Forelimb muscle (tissue), 1 donor: ENCODE measurements around the gene GPRIN2. TPM values are rescaled to one million over a fixed set of nuclear protein-coding genes. Genes with fewer than 3 reads are reported as not detected.
"Not testable (repeated sequence)": the region's sequence is repeated elsewhere in the genome, so short reads cannot be mapped to it uniquely, and the experiment has no call there.

ENCODE experiments used
- DNase-seq: peaks from one replicate; pipeline ENCODE4 v3.0.0-alpha.2; 2013; ENCODE audit warnings: low read depth
- polyA plus RNA-seq: library from polyadenylated mRNA; unstranded; fragments of 120-200 nt; gene quantifications from one replicate; pipeline ENCODE4 v1.2.1, GENCODE V29; 2013; ENCODE audit not compliant: insufficient read length

GPRIN2 gene
- polyA plus RNA-seq, 1 donor: 0.24 TPM

DNA sequence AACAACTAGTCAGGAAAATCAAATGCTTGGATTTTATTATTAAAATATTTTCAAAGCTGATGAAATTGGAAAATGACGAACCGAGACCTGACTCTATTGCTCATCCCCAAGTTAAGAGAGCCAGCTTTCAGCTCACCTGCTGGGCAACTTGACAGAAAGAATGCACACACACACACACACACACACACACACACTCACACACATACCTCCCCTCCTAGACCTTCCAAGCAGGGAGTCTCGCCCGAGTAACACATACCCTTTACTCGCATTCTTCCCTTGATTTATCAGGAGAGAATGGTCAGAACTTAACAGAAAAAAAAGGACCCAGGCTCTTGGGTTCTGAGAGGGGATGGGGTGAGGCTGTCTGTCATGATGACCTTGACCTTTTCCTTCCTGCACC, 19.1 kb downstream of the GPRIN2 start:
- DNase-seq: no peak

DNA sequence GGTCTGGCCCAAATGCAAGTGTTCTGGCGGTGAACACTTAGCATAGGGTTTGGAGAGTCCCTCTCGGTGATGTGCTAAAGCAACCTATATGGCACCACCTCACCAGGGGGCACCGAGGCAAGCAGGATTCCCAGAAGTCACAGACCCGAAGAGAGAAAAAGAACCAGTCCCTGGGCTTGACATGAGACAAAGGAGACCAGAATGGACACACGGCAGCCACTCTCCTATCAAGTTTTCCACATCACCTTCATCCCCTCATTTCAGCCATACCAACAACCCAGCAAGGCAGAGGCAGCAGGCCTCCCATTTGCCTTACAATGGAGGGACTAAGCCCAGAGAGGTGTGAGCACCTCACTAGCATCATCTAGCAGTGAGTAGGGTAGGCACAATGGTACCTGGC, 19.7 kb downstream of the GPRIN2 start:
- no peak for DNase-seq

DNA sequence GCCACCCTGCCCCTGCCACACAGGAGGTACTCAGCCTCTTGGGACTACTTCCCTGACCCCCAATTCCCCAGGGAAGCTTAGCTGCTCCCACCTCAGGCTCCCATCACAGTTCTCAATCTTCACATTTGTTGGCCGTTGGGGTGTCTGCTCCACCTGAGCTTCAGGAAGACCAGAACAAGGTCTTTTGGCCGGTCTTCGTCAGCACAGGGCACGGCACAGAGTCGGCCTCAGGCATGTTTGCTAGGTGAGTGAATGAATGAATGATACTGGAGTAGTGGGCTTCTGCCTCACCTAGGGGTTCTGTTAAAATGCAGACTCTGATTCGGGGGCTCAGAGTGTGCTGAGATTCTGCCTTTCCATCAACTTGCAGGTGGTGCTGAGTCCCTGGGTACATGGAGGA, 20.3 kb downstream of the GPRIN2 start:
- no peak for DNase-seq

DNA sequence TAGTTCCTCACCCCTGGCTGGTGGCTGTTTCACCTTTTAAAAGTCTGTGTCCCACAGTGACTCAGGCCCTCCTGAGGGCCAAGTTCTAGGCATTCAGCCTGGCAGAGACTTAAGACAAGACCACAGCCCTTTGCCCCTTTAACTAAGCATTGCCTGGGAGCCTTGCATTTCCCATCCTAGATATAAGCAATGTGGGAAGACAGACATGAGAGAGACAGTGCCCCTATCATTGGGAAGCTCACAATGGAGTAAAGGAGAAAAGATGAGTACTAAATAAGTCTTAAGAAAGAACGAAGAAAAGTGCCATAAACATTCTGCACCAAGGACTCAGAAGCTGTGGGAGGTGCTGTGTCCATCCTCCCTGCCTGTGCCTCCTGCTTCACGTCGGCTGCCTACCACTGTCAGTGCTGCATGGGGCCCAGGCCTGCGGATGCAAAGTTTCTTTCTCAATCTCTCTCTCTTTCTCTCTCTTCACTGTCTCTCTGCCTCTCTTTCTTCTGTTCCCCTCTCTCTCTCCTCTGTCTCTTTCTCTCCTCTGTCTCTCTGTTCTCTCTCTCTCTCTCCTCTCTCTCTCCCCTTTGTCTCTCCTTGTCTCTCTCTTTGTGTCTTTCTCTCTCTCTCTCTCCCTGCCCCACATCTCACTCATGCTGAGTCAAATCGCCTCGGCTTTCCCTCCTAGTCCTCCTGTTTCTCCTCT, 21.5 kb downstream of the GPRIN2 start:
- no peak for DNase-seq

DNA sequence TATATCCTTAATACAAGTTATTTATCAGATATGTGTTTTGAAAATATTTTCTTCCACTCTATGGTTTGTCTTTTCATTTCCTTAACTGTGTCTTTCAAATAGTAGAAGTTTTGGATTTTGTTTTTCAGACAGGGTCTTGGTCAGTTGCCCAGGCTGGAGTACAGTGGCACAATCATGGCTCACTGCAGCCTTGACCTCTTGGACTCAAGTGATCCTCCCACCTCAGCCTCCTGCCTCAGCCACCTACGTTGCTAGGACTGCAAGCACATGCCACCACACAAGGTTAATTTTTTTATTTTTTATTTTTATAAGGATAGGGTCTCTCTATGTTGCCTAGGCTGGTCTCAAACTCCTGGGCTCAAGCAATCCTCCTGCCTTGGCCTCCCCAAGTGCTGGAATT, 24.2 kb downstream of the GPRIN2 start:
- DNase-seq: not testable (repeated sequence)

DNA sequence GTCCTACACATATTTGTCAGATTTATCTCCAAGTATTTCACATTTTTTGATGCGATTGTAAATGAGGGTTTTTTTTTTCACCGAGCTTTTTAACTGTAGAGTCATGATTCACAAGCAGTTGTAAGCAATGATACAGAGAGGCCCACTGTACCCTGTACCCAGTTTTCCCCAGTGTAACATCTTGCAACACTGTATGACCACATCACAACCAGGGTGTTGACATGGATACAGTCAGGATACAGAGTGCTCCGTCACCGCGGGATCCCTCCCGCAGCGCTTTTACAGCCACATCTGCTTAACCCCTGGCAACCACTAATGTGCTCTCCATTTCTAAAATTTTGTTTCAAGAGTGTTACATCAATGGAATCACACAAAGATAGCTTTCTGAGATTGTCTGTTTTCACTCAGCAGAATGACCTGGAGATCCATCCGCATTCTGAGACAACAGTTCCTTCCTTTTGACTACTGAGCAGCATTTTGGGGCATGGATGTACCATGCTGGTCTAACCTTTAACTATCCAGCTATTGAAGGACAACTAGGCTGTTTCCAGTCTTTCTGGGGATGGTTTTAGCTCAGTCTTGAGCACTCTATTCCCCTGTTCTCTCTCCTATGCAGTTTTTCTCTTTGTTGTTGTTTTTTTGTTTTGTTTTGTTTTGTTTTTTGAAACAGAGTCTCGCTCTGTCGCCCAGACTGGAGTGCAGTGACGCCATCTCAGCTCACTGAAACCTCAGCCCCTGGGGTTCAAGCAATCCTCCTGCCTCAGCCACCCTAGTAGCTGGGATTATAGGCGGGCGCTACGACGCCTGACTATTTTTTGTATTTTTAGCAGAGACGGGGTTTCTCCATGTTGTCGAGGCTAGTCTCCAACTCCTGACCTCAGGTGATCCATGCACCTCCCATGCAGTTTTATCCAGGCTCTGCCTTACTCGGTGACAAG, 25.9 kb downstream of the GPRIN2 start:
- DNase-seq: peak; percentile 49

DNA sequence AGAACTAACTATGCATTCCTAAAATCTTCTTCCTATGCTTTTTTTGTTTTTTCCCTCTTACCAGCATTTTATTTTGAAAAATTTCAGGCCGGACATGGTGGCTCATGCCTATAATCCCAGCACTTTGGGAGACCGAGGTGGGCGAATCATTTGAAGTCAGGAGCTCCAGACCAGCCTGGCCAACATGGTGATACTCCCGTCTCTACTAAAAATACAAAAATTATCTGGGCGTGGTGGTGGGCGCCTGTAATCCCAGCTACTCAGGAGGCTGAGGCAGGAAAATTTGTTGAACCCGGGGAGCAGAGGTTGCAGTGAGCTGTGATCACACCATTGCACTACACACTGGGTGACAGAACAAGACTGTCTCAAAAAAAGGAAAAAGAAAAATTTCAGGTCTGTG, 26.7 kb downstream of the GPRIN2 start:
- not testable (repeated sequence) for DNase-seq

DNA sequence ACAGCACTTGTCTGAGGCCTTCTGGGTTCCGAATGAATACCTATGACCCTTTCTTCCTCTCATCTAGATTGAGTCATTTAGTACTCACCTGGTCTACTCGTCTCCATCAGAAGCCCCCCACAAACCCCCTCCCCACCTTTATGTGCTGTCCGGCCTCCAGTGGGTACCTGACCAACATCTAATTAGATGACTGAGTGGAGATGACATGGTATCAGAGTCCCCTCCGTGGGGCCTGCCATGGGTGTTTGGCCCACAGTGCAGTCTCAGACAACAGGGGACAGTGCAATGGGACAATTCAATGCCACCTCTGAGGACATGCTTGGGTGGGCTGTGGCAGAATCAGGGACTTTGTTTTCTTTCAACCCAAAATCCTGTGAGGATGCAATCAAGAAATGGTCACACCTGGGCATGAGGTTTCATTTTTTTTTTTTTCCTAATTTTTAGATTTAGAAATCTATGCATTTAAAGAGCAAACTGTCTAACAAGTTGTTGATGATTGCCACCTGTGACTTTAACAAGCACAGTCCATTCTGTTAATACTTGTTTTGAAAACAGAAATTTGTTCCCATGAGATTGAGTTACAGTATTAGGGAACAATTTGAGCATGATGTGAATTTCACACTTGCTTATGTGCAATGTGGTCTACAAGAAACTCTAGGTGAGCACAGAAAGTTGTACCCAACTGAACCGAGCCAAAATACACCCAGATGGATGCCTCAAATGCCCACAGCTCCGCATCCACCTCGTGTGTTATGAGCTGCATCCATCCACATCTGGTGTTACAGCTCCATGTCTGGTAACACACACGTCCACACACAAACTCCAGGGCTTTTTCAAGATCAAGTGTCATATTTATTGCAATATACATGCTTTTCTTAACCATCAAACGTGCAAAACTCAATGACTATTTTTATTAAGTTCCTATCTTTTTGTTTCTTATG, 27.5 kb downstream of the GPRIN2 start:
- no peak for DNase-seq

DNA sequence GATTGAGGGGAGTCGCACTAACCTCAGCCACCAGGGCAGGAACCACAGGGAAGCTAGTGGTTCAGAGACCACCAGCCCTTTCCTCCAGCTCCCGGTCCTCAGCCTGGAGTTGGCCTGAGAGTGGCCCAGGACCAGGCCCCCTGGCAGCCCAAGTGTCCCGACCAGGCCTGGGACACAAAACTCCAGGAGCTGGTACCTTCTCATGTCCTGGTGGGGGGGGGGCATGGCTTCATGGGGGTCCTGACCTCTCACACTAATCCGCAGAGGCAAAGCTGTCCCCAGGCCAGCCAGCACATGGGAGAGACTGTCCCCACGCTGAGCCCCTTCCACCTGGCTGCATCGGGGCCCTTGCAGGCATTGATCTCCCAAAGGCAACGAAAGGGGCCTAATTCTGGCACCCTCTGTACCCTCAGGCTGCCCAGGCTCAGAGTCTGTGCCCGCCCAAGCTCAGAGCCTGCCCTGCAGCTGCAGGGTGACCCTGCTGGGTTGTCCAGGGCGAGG, 28.2 kb downstream of the GPRIN2 start:
- no peak for DNase-seq

DNA sequence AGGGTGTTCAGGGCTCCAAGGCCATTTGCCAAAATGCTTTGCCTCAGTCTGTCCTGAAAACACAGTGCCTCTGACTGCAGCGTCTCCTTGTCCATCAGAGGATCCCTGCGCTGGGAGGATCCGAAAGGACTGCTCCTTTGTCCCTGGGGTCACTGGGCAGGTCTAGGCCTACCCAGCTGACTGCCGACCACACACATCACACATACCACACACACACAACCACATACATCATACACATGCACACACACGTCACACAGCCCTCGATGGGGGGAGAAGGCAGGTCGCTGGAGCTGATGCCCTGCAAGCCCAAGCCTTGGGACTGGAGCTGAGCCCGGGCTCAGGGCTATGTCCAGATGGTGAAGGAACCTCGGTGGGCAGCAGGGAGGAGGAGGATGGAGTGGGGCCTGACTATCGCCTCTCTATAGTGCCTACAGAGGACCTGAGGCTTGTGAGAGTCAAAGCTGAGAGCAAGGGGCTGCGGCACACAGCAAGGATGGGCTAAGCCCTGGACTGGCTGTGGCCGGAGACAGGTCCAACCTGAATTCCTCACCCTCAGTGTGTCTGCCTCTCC, 29.1 kb downstream of the GPRIN2 start:
- DNase-seq: no peak

DNA sequence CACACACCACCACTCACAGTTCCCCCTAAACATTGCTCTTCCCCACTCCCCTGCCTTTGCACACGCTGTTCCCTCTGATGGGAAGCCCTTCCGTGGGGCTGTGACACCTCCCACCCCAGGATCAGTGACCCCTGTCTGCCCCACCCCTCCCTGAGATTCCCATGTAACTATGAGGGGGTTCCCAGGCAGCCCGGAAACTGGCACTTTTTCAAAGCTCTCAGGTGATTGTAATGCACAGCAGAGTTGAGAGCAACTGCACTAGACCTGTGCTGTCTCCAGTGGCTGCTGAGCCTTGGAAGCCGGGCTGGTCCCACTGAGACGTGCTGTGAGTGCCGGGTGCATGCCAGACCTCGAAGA, 29.8 kb downstream of the GPRIN2 start:
- no peak for DNase-seq

DNA sequence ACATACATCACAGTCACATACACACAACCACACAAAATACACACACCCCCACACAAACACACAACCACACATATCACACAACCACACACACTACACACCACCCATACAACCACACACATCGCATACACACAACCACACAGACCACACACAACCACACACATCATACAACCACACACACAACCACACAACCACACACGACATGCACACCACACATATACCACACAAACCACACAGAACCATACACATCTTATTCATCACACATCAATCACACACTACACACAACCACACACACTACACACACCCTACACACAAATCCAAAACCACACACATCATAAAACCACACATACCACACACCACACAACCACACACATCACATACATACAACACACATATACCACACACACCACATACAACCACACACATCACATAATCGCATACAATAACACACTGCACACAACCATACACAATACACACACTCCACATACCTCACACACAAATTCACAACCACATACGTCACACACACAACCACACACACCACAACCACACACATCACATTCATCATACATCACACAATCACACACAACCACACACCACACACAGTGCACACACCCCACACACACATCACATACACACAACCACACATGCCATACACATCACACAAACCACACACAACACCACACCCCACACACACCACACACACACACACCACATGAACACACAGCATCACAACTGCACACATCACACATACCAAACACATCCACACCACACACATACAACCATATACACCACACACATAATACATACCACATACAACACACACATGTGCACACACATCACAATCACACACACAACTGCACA, 30.4 kb downstream of the GPRIN2 start:
- no peak for DNase-seq

DNA sequence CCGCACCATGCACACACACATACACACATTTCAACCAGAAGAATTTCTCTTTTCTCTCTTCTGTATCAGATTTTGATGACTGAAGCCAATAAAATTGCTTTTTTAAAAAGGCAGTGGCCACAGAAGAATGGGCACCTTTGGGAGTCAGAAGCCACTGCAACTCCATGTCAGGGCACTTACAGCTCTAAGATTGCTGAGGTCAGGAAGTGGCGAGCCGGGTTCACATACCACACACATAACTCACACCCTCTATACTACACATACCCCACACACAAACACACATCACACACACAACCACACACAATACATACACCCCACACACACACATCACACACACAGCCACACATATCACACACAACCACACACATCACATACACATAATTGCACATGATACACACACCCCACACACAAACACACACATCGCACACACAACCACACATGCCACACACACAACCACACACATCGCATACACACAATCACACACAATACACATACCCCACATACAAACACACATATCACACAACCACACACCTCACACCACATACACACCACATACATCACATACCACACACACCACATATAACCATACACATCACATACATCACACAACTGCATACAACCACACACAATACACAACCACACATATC, 31.2 kb downstream of the GPRIN2 start:
- DNase-seq: no peak

DNA sequence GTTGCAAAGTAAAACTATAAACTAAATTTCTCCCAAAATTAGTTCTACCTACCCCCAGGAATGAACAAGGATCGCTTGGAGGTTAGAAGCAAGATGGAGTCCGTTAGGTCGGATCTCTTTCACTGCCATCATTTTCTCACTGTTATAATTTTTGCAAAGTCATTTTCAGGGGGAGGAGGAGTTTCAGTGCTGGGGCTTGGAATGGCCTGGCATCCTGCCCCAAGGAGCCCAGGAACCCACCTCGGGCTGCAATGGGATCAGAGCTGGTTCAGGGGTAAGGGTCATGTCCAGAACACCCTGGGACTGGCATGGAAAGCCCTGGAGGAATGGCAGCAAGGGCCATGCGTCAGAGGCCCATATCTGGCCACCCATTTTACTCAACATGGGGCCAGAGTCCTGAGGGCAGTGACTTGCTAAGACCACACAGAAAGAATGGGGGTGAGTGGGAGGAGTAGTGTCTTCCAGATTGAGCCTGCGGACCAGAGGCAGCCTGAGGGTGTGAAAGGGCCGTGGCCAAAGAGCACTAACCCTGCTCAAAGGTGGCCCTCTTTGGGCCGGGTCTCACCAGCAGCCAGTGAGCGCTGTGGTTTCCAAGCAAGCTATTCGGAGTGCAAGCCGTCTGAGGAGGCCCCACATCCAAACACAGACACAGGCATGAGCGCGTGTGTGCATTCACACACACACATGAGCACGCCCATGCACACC, 31.8 kb downstream of the GPRIN2 start:
- no peak for DNase-seq

DNA sequence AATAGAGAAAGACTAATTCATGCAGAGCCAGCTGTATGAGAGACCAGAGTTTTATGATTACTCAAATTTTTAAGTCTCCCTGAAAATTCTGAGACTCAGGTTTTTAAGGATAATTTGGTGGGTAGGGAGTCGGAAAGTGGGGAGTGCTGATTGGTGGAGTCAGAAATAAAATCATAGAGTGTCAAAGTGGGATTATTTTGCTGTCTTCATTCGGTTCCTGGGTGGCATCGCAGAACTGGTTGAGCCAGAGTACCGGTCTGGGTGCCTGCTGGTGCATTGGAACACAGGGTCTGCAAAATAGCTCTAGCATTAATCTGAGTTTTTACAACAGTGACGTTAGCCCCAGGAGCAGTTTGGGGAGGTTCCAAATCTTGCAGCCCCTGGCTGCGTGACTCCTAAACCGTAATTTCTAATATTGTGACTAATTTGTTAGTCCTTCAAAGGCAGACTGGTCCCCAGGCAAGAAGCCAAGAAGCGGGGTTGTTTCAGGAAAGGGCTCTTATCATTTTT, 32.4 kb downstream of the GPRIN2 start:
- no peak for DNase-seq

DNA sequence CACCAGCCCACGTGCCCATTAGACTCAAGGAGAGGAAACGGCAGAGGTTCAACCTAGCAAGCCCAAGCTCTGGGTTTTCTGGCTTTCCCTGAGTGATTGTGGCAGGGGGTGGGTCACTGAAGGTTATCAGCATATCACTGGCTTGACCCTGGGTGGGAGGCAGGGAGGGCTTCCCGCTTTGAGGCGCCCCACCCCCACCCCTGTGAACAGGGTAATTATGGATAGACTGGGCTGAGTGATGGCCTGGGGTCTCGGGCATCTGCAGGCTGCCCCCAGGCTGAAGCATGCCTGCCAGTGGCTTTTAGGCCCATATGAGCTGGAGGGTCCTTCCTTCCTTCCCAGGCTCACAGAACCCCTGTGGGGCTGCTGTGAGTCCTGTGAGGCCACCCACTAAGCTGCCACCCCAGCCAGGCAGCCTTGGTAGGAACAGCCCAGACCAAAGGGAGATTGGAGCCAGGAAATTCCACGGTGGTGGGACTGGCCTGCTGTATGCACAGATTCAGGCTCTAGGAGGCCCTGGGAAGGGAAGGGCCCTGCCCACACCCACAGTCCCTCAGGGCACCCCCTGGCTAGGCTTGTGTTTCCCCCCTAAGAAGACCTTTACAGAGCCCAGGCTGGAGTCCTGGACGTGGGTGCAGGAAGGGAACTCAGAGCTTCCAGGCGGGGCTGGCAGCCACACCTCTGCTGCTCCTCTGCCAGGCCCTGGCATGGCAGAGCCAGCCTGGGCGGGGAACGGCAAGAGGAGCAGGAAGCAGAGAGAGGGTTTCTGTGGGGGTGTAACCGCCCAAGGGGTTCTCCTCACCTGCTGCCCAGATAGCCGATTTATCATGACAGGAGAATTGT, 33.1 kb downstream of the GPRIN2 start:
- DNase-seq: no peak

DNA sequence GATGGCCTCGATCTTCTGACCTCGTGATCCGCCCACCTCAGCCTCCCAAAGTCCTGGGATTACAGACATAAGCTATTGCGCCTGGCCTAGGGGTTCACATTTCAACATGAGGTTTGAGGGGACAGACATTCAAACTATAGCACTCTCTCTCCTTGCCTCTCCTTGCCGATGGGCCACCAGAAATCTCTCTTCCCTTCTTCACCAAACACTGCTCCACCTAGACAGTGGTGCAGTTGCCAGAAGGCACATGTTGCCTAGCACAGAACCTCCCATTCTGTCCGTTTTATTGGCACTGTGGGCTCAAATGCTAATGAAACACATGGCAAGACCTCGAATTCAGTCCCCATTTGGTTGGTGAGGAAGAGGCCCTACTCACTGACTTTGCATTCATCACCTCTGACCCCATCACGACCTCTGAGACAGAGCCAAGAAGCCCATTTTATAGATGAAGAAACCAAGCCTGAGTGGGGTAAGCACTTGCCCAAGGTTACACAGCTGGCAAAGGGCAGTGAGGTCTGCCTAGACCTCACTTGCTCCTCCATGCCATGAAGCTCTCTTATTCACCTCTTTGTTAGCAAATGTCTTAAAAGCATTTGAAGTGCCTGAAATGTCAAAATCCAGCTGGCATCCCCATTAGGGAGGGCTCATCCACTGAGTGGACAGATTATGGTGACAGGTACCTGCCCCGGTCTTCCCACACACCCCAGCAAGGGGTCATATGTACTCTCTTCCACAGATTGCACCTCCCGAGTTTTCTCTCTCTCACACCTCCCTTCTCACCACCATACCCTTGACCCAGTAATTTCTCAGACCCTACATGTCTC, 34.0 kb downstream of the GPRIN2 start:
- DNase-seq: no peak
